ENCODE data around the gene SLC6A17.

Gene SLC6A17

GRCh38 chr1:110159168-110159567 is 8.9 kb downstream of the SLC6A17 start:
- TF ChIP-seq, protein P1, sequence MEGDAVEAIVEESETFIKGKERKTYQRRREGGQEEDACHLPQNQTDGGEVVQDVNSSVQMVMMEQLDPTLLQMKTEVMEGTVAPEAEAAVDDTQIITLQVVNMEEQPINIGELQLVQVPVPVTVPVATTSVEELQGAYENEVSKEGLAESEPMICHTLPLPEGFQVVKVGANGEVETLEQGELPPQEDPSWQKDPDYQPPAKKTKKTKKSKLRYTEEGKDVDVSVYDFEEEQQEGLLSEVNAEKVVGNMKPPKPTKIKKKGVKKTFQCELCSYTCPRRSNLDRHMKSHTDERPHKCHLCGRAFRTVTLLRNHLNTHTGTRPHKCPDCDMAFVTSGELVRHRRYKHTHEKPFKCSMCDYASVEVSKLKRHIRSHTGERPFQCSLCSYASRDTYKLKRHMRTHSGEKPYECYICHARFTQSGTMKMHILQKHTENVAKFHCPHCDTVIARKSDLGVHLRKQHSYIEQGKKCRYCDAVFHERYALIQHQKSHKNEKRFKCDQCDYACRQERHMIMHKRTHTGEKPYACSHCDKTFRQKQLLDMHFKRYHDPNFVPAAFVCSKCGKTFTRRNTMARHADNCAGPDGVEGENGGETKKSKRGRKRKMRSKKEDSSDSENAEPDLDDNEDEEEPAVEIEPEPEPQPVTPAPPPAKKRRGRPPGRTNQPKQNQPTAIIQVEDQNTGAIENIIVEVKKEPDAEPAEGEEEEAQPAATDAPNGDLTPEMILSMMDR (IDR thresholded peaks at IDR 0.05; ENCODE audit: low read depth, low read length): no peak
- DNase-seq (ENCODE audit: low read depth, low spot score): no peak
- in situ Hi-C loops (cut with HindIII; ENCODE audit: low sequenced_read_pairs): no loop called here
- no peak overlapping the region for H3K4me3 ChIP-seq (ENCODE audit: low read depth, low read length)

DNA sequence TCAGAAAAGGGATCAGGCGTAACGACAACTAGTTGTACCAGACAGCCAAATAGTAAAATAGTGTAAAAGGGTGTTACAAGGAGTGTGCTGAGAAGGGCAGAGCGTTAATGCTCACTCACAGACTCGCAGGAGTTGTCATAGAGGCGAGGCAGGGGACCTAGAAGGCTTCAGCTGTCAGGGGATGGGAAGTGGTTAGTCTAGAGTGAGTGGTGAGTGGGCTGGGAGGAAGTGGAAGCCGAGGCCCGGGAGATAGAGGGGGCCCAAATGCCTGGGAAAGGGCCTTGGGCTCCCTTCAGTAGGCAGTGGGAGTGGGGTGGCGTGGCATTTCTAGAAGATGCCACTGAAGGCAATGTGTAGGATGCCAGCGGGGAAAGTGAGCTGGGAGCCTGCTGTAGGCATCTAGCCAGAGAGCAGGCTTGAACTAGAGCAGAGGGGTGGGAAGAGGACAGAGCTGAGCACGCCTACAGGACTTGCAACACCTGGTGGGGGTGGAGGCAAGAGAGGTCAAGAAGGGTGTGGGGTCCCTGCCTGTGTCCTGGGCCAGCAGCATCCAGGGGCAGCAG is 10.3 kb downstream of the SLC6A17 start:
- H3K4me3 ChIP-seq (ENCODE audit: low read depth, low read length): no peak overlapping the region
- TF ChIP-seq, protein P1 (IDR thresholded peaks at IDR 0.05; ENCODE audit: low read depth, low read length): no peak
- no peak for DNase-seq (ENCODE audit: low read depth, low spot score)
- in situ Hi-C loops (cut with HindIII; ENCODE audit: low sequenced_read_pairs): no loop called here

DNA sequence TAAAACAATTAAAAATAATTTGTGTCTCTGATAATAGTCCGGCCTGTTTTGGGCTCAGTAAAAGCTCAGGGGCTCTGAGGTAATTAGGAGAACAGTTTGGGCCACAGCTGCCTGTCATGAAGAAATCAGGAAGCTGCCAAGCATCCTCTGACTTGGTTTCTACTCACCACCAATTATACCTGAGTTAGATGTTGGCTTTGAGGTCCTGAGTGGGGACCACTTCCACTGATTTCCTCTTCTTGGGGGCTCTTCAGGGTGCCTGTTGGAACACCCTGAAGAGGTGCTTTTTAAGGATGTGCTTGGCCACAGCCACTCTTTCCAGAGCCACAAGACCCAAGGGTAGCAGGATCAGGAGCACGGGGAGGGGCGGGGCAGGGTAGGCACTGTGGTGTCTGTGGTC is 10.9 kb downstream of the SLC6A17 start:
- TF ChIP-seq, protein P1 (IDR thresholded peaks at IDR 0.05; ENCODE audit: low read depth, low read length): no peak
- in situ Hi-C loops (cut with HindIII; ENCODE audit: low sequenced_read_pairs): no loop called here
- H3K4me3 ChIP-seq (ENCODE audit: low read depth, low read length): no peak overlapping the region
- DNase-seq (ENCODE audit: low read depth, low spot score): no peak

- DNase-seq (ENCODE audit: low read depth, low spot score): no peak
- in situ Hi-C loops (cut with HindIII; ENCODE audit: low sequenced_read_pairs): no loop called here
- H3K4me3 ChIP-seq (ENCODE audit: low read depth, low read length): no peak overlapping the region
- TF ChIP-seq, protein P1 (IDR thresholded peaks at IDR 0.05; ENCODE audit: low read depth, low read length): no peak
These were observed 11.6 kb downstream of the SLC6A17 start for GRCh38 chr1:110161849-110162248.

GRCh38 chr1:110163591-110163990 is 13.3 kb downstream of the SLC6A17 start:
- H3K4me3 ChIP-seq (ENCODE audit: low read depth, low read length): no peak overlapping the region
- no peak for DNase-seq (ENCODE audit: low read depth, low spot score)
- TF ChIP-seq, protein P1 (IDR thresholded peaks at IDR 0.05; ENCODE audit: low read depth, low read length): no peak
- in situ Hi-C loops (cut with HindIII; ENCODE audit: low sequenced_read_pairs): no loop called here

DNA sequence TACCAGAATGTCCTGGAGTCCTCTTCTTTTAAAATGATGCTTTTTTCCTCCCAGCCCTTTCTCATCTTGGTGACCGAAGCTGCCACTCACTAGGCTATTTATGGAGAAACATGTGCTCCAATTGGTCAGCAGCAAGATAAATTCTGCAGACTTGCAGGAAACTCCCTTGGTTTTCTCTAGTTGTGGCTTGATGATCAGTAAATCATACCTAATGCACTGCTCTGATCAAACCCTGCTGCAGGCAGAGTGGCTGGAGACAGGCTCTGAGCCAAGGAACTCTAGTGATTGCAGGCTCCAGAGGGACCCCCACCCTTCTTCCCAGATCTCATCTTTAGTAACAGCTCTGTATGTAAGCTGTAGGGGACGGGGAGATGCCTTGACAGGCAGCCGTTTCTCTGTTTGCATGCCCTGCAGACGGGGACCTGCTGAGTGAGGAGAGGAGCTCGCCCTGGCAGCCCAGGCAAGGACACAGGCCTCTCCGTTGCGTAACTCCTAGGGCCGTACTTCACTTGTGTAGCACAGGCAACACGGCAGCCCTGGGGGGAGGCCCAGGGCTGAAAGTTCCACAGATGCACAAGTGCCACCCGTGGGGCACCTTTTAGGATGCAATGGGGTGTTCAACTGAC is 14.5 kb downstream of the SLC6A17 start:
- in situ Hi-C loops (cut with HindIII; ENCODE audit: low sequenced_read_pairs): no loop called here
- TF ChIP-seq, protein P1 (IDR thresholded peaks at IDR 0.05; ENCODE audit: low read depth, low read length): no peak
- DNase-seq (ENCODE audit: low read depth, low spot score): no peak
- H3K4me3 ChIP-seq (ENCODE audit: low read depth, low read length): no peak overlapping the region
